Measurements from ENCODE around the gene ATRNL1.

ATRNL1 gene

DNA sequence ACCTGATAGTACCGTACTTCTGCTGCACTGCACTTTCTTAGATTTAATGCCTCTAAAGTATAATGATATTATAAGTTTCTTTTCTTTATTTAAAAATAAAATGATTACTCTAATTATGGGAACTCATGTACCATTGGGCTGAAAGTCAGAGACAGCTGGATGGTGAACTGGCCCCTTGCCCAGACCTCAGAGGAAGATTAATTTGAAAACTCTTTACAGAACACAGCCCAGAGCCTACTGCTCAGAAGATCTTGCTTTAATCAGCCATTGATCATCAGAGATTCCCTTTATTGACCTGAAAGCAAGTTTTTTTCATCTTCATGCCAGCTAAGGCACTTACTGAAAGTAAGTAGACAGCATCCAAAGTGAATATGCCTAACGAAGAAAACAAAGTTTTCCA lies 838.1 kb downstream of the ATRNL1 start:
- DNase-seq, result no peak

GRCh38 chr10:115932099-115932498 lies 838.9 kb downstream of the ATRNL1 start:
- no peak for DNase-seq

- no peak for DNase-seq
Measured at GRCh38 chr10:115933098-115933497, 839.9 kb downstream of the ATRNL1 start.

- DNase-seq, result no peak
Measured at GRCh38 chr10:115935731-115936130, 842.6 kb downstream of the ATRNL1 start.

DNA sequence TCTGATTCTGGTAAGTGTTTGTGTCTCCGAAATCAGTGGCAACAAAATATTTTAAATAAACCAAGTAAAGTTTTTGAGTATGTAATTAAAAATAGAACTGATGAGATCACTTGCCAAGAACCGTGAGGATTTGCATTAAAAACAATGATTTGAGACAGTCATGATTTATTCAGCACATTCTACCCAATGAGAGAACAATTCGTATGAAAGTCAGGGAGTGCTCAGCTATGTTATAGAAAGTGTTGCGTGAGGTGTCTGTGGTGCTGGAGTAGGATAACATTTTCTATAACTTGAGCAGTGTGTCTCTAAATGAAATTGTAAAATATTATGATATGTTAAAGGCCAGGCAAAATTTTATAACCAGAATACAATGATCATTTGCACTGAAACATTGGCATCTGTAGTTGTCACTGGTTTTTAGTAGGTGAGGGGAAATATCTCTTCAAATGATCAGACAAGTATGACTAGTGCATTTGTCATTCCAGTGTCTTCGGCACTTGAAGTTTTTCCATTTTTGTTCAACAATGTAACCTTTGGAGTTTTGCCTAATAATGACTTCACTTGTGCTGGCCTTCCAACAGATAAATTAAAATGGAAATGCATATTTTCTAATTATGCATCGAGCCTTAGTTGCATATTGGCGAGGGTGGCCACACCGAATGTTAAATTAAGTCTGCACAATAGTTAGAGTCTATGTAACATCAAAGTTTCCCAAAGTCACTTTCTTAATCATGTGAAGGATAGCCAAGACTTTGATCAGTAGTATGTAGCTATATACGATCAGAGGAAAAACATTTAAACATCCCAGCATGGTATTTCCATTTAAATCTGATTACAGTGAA lies 844.0 kb downstream of the ATRNL1 start:
- no peak for DNase-seq

- no peak for DNase-seq
Measured at GRCh38 chr10:115937768-115938056, 844.5 kb downstream of the ATRNL1 start.

GRCh38 chr10:115939101-115939854 lies 846.1 kb downstream of the ATRNL1 start:
- DNase-seq, result no peak

DNA sequence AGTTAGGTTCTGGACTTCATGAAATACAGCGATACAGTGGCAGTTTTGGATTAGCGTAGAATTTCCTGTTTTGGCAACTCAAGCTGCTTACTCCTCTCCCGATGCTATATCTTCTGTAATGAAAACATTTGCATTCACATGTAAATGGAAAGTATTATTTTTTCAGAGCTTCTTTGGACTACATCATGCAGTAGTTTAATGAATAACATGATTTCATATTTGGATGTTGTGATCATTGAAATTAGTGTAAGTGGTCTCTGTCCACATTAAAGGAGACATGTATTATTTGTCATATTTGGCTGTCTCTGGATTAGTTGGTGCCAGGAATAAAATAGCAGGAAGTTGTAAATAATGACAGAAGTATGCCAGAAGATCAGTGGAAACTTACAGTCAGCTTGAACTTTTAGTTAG lies 848.2 kb downstream of the ATRNL1 start:
- no peak for DNase-seq

DNA sequence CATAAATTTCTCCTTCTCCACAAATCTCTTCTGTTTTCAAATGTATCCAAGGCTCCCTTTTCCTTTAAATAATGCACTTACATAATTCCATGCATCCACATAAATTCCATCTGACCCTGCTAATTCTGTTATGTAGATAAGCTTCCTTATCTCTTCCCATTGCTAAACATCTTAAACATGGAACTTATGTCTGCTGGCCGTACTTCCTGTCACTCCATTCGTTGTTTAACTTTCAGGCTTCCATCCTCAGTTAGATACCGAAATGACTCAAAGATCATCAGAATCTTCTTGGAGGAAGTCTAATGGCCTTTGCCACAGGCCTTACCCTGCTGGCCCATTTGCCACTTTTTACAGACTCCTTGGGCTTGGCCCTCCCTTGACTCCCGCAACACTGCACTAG lies 848.9 kb downstream of the ATRNL1 start:
- no peak for DNase-seq

- no peak for DNase-seq
Measured at GRCh38 chr10:115944538-115944937, 851.4 kb downstream of the ATRNL1 start.

DNA sequence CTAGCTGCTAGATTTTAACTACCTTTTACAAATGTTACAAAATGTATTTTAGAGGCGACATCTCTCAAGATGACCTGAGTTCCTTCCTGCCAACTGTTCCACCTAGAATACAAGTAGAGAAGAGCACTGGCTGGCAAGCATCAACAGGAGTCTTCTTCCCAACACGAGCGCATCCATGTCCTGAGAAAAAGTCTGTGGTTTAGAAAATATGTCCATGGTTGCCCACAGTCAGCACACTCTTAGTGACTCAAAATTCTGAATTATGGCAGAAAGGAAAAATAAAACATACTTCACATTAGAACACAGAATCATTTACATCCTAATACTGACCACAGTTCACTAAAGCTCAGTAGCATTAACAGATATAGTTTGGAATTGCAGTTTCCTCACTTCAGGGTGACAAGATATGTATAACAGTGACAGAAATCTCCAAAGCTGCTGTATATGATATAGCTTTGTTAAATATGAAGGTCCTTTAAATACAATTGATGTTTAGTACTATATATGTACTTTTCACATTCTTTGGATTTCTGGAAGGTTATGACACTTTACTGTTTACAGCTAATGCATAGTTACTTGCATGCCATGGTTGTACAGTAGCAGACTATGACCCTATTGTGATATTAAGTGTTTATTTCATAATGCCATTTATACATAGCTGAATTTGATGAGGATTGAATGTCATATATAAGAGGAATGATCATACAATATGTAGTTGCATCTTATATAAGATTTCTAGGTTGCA lies 852.7 kb downstream of the ATRNL1 start:
- no peak for DNase-seq

GRCh38 chr10:115947104-115947503 lies 853.9 kb downstream of the ATRNL1 start:
- DNase-seq, result no peak

- DNase-seq, result peak; percentile 36
Measured at GRCh38 chr10:115948465-115948864, 855.3 kb downstream of the ATRNL1 start.

- no peak for DNase-seq
Measured at GRCh38 chr10:115949282-115949844, 856.2 kb downstream of the ATRNL1 start.

GRCh38 chr10:115950320-115950719 lies 857.2 kb downstream of the ATRNL1 start:
- no peak for DNase-seq

DNA sequence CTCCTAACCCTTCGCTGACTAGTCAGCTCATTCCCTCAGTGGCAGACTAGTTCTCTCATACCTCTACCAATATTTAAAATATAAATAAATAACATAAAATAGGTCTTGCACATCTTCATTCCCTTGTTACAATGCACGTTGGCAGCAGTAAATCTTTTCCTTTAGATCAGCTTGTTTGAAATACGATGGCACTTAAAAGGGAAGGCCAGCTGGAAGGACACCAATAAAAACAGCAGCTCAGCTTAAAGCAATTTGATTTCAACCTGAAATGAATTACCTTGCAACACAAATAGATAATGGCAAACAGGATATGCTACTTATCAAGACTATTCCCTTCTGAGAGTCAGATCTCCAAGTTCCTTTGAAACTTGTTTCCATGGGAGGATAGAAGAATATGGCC lies 858.1 kb downstream of the ATRNL1 start:
- DNase-seq, result no peak

DNA sequence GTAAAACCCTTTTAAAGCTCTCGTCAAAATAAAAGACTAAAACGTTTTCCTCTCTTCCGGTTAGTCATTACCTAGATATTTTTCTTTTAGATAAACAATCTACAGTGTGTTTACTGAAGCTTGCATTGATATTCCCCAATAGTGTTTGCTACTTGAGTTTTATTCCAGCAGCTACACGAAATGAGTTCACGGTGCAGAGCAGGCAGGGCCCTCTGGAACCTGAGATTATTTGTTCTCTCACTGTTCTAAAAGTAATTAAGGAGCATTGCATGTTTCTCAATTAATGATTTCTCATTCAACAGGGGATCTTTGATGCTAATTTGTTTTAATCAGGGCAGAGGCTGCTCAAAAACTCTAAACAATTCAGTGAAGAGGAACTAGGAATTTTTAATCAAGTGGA lies 860.1 kb downstream of the ATRNL1 start:
- peak; percentile 60 for DNase-seq

- DNase-seq, result peak; percentile 43
Measured at GRCh38 chr10:115953968-115954367, 860.8 kb downstream of the ATRNL1 start.

GRCh38 chr10:115956225-115957011 lies 863.3 kb downstream of the ATRNL1 start:
- peak; percentile 84 for DNase-seq

- peak; percentile 52 for DNase-seq
Measured at GRCh38 chr10:115957012-115957399, 863.8 kb downstream of the ATRNL1 start.

GRCh38 chr10:115957786-115958442 lies 864.7 kb downstream of the ATRNL1 start:
- DNase-seq, result peak; percentile 71

- peak; percentile 46 for DNase-seq
Measured at GRCh38 chr10:115963848-115964247, 870.7 kb downstream of the ATRNL1 start.

Data from eye (tissue), 1 donor.